Mesendoderm (in vitro differentiated cells): ENCODE measurements around the gene TBX5.

ENCODE experiments used
- DNase-seq: peaks from one replicate; pipeline ENCODE4 v3.0.0; 2013
- H2AK5ac ChIP-seq: 2 replicates; pipeline ENCODE4 v1.6.1; 2013; ENCODE audit warnings: low read length, inconsistent platforms
- H2BK120ac ChIP-seq: 2 replicates; pipeline ENCODE4 v1.6.1; 2013; ENCODE audit warnings: low read depth, mild to moderate bottlenecking, low read length, moderate library complexity, mixed read lengths
- H2BK15ac ChIP-seq: replicated peaks from 2 replicates; pipeline ENCODE4 v1.6.1; 2013; ENCODE audit warnings: low read depth, mild to moderate bottlenecking, moderate library complexity
- H2BK5ac ChIP-seq: 2 replicates; pipeline ENCODE4 v1.6.1; 2013; ENCODE audit warnings: low read length, inconsistent platforms
- H3K18ac ChIP-seq: 2 replicates; pipeline ENCODE4 v1.6.1; 2013; ENCODE audit warnings: mild to moderate bottlenecking, low read length, mixed read lengths
- H3K23ac ChIP-seq: one replicate; pipeline ENCODE4 v1.6.1; 2013; ENCODE audit warnings: low read length
- H3K27ac ChIP-seq: 2 replicates; pipeline ENCODE4 v1.5.1; 2013; ENCODE audit warnings: low read depth, mild to moderate bottlenecking, inconsistent platforms, low read length, moderate library complexity
- H3K27me3 ChIP-seq: 2 replicates; pipeline ENCODE4 v1.6.1; 2013; ENCODE audit warnings: low read length, control low read depth, mild to moderate bottlenecking, inconsistent platforms; ENCODE audit not compliant: insufficient read depth, poor library complexity
- H3K36me3 ChIP-seq: 2 replicates; pipeline ENCODE4 v1.6.1; 2013; ENCODE audit warnings: low read length, inconsistent platforms; ENCODE audit not compliant: control insufficient read depth, insufficient read depth
- H3K4ac ChIP-seq: one replicate; pipeline ENCODE4 v1.6.1; 2013; ENCODE audit warnings: low read depth, mild to moderate bottlenecking, low read length, moderate library complexity
- H3K4me1 ChIP-seq: 2 replicates; pipeline ENCODE4 v1.6.1; 2013; ENCODE audit warnings: low read depth, low read length, inconsistent platforms; ENCODE audit not compliant: control insufficient read depth
- H3K4me2 ChIP-seq: 2 replicates; pipeline ENCODE4 v1.6.1; 2013; ENCODE audit warnings: low read length
- H3K4me3 ChIP-seq: 2 replicates; pipeline ENCODE4 v1.5.1; 2013; ENCODE audit warnings: mild to moderate bottlenecking, low read length
- H3K56ac ChIP-seq: one replicate; pipeline ENCODE4 v1.6.1; 2013; ENCODE audit warnings: low read length
- H3K79me1 ChIP-seq: 2 replicates; pipeline ENCODE4 v1.6.1; 2013; ENCODE audit warnings: low read length, inconsistent platforms
- H3K79me2 ChIP-seq: 2 replicates; pipeline ENCODE4 v1.6.1; 2013; ENCODE audit warnings: mild to moderate bottlenecking, low read length; ENCODE audit not compliant: control insufficient read depth, insufficient read depth
- H3K9ac ChIP-seq: 2 replicates; pipeline ENCODE4 v1.6.1; 2013; ENCODE audit warnings: low read length, inconsistent platforms
- H4K5ac ChIP-seq: one replicate; pipeline ENCODE4 v1.6.1; 2013; ENCODE audit warnings: low read length
- H4K8ac ChIP-seq: one replicate; pipeline ENCODE4 v1.6.1; 2013; ENCODE audit warnings: low read depth, mild to moderate bottlenecking, control low read depth, low read length, moderate library complexity
- WGBS: extraction: QIAGEN DNeasy Blood & Tissue Kit; methylation state at CpG from one replicate; pipeline ENCODE4 v1.1.7; 2013; ENCODE audit warnings: low lambda C conversion rate, missing lambda C conversion rate; ENCODE audit not compliant: insufficient coverage; ENCODE audit errors: extremely low coverage; 5-methylcytosine and 5-hydroxymethylcytosine counted together

Gene TBX5

GRCh38 chr12:114408471-114408885 lies 2.5 kb upstream of the TBX5 start:
- DNase-seq = peak; percentile 21
- Histone ChIP-seq H4K8ac (no peak overlapping the region), H2BK120ac (no peak overlapping the region), H3K4me3 (no peak overlapping the region), H3K18ac (no peak overlapping the region), H2AK5ac (no peak overlapping the region), H3K56ac (no peak overlapping the region), H4K5ac (no peak overlapping the region), H3K36me3 (no peaks in the 10 kb centered on the region), H3K79me1 (no peaks in the 10 kb centered on the region), H3K27me3 (peaks cover 95% of the 10 kb centered on the region), H3K9ac (no peak overlapping the region), H3K4me2 (no peak overlapping the region), H3K4ac (no peak overlapping the region), H3K27ac (no peak overlapping the region), H3K79me2 (no peaks in the 10 kb centered on the region), H2BK5ac (no peak overlapping the region), H3K4me1 (no peaks in the 10 kb centered on the region), H3K23ac (no peak overlapping the region), H2BK15ac (no peak overlapping the region)
- WGBS = no CpG with 5 or more reads among the region's 21 CpGs

- H4K5ac ChIP-seq = no peak overlapping the region
- WGBS = no CpG with 5 or more reads among the region's 31 CpGs
- no peaks in the 10 kb centered on the region for H3K79me1 ChIP-seq
- H3K27ac ChIP-seq = no peak overlapping the region
- no peak overlapping the region for H2BK120ac ChIP-seq
- no peak overlapping the region for H4K8ac ChIP-seq
- H3K4ac ChIP-seq = no peak overlapping the region
- H2AK5ac ChIP-seq = no peak overlapping the region
- no peak overlapping the region for H3K23ac ChIP-seq
- no peak overlapping the region for H3K9ac ChIP-seq
- no peaks in the 10 kb centered on the region for H3K4me1 ChIP-seq
- H3K56ac ChIP-seq = no peak overlapping the region
- no peak overlapping the region for H3K4me2 ChIP-seq
- no peak overlapping the region for H2BK5ac ChIP-seq
- peaks cover 92% of the 10 kb centered on the region for H3K27me3 ChIP-seq
- H3K18ac ChIP-seq = no peak overlapping the region
- H3K79me2 ChIP-seq = no peaks in the 10 kb centered on the region
- peak; percentile 17 for DNase-seq
- no peaks in the 10 kb centered on the region for H3K36me3 ChIP-seq
- H2BK15ac ChIP-seq = no peak overlapping the region
- H3K4me3 ChIP-seq = no peak overlapping the region
These were observed 2.0 kb upstream of the TBX5 start for GRCh38 chr12:114407842-114408411.

GRCh38 chr12:114406984-114407841 lies 1.3 kb upstream of the TBX5 start:
- Histone ChIP-seq H2BK15ac (no peak overlapping the region), H3K23ac (no peak overlapping the region), H4K8ac (no peak overlapping the region), H4K5ac (no peak overlapping the region), H3K79me1 (no peaks in the 10 kb centered on the region), H3K27ac (no peak overlapping the region), H3K4ac (no peak overlapping the region), H2AK5ac (no peak overlapping the region), H3K36me3 (no peaks in the 10 kb centered on the region), H2BK120ac (no peak overlapping the region), H3K18ac (no peak overlapping the region), H3K56ac (no peak overlapping the region), H3K27me3 (peaks cover 92% of the 10 kb centered on the region), H3K9ac (no peak overlapping the region), H3K79me2 (no peaks in the 10 kb centered on the region), H3K4me2 (no peak overlapping the region), H3K4me1 (no peaks in the 10 kb centered on the region), H2BK5ac (no peak overlapping the region), H3K4me3 (no peak overlapping the region)
- WGBS = no CpG with 5 or more reads among the region's 12 CpGs
- DNase-seq = peak; percentile 10

- Histone ChIP-seq H3K27ac (no peak overlapping the region), H3K4ac (no peak overlapping the region), H3K18ac (no peak overlapping the region), H3K23ac (no peak overlapping the region), H3K27me3 (peaks cover 92% of the 10 kb centered on the region), H2BK15ac (no peak overlapping the region), H2AK5ac (no peak overlapping the region), H3K9ac (no peak overlapping the region), H3K56ac (no peak overlapping the region), H3K79me1 (no peaks in the 10 kb centered on the region), H4K5ac (no peak overlapping the region), H3K4me3 (no peak overlapping the region), H2BK5ac (no peak overlapping the region), H3K36me3 (no peaks in the 10 kb centered on the region), H4K8ac (no peak overlapping the region), H3K79me2 (no peaks in the 10 kb centered on the region), H2BK120ac (no peak overlapping the region), H3K4me2 (no peak overlapping the region), H3K4me1 (no peaks in the 10 kb centered on the region)
- DNase-seq = no peak
- no CpG with 5 or more reads among the region's 24 CpGs for WGBS
These were observed 506 bp upstream of the TBX5 start for GRCh38 chr12:114406316-114406983.

GRCh38 chr12:114404926-114405518 lies 922 bp downstream of the TBX5 start:
- H3K27ac ChIP-seq = no peak overlapping the region

More at GRCh38 chr12:114404926-114405518, 922 bp downstream of the TBX5 start:
- no peak overlapping the region for H4K5ac ChIP-seq
- H3K27me3 ChIP-seq = peaks cover 91% of the 10 kb centered on the region
- WGBS = no CpG with 5 or more reads among the region's 38 CpGs
- H3K79me1 ChIP-seq = no peaks in the 10 kb centered on the region
- H3K4ac ChIP-seq = no peak overlapping the region
- no peak overlapping the region for H2BK15ac ChIP-seq
- no peak overlapping the region for H2AK5ac ChIP-seq
- H3K4me1 ChIP-seq = peaks cover 3% of the 10 kb centered on the region
- H3K18ac ChIP-seq = no peak overlapping the region
- peak overlapping the region; percentile 61 for H3K56ac ChIP-seq
- H3K79me2 ChIP-seq = no peaks in the 10 kb centered on the region
- no peak overlapping the region for H2BK120ac ChIP-seq
- H4K8ac ChIP-seq = no peak overlapping the region
- peak overlapping the region; percentile 18 for H3K9ac ChIP-seq
- peak; percentile 49 for DNase-seq
- H3K36me3 ChIP-seq = no peaks in the 10 kb centered on the region
- no peak overlapping the region for H3K23ac ChIP-seq
- H3K4me3 ChIP-seq = no peak overlapping the region
- H2BK5ac ChIP-seq = no peak overlapping the region
- no peak overlapping the region for H3K4me2 ChIP-seq
